H1 (cell line): ENCODE results near the gene SCYL1. TPM values are rescaled to one million over a fixed set of nuclear protein-coding genes. Genes with fewer than 3 reads are reported as not detected.

Experiments used
- CTCF ChIA-PET: fragments of 300-600 bp; sonication (Branson Sonifier 250); formaldehyde crosslinking; loops from one replicate; lab custom pipeline; 2021; ENCODE audit not compliant: partially characterized antibody; lab: Charles Lee
- POLR2A ChIA-PET: fragments of 300-600 bp; sonication (Branson Sonifier 250); formaldehyde crosslinking; loops from one replicate; lab custom pipeline; 2021; ENCODE audit warnings: inconsistent platforms; ENCODE audit not compliant: partially characterized antibody; lab: Charles Lee
- DNase-seq, 2 experiments: peaks; one replicate each; pipeline versions ENCODE4 v3.0.0 to v3.0.0-alpha.2; 2010 to 2022; ENCODE audit warnings: low spot score in 2 of 2, low read depth in 1 of 2, mixed read lengths in 1 of 2
- FAIRE-seq: peaks from 2 replicates; lab custom pipeline; 2011; peaks lifted over from hg19 to GRCh38; lab: Jason Lieb, UNC
- H2AFZ ChIP-seq: 2 replicates; pipeline ENCODE4 v1.8.1; 2012; ENCODE audit warnings: low read length, inconsistent platforms
- H2AK5ac ChIP-seq: 2 replicates; pipeline ENCODE4 v1.6.1; 2013; ENCODE audit warnings: low read depth, low read length
- H2BK120ac ChIP-seq: replicated peaks from 2 replicates; pipeline ENCODE3; 2013; ENCODE audit warnings: low read depth, low read length, inconsistent platforms
- H2BK12ac ChIP-seq: 2 replicates; pipeline ENCODE4 v1.6.1; 2013; ENCODE audit warnings: low read depth, low read length
- H2BK15ac ChIP-seq: 2 replicates; pipeline ENCODE4 v1.6.1; 2013; ENCODE audit warnings: low read length
- H2BK20ac ChIP-seq: 2 replicates; pipeline ENCODE4 v1.6.1; 2013; ENCODE audit warnings: low read length
- H2BK5ac ChIP-seq: 2 replicates; pipeline ENCODE4 v1.6.1; 2013; ENCODE audit warnings: low read depth, low read length
- H3K14ac ChIP-seq: 2 replicates; pipeline ENCODE4 v1.6.1; 2013; ENCODE audit warnings: inconsistent platforms; ENCODE audit not compliant: insufficient read length
- H3K18ac ChIP-seq: 2 replicates; pipeline ENCODE4 v1.6.1; 2013; ENCODE audit warnings: low read length; ENCODE audit errors: extremely low read depth
- H3K23ac ChIP-seq: 2 replicates; pipeline ENCODE4 v1.6.1; 2013; ENCODE audit warnings: inconsistent platforms; ENCODE audit not compliant: insufficient read length
- H3K23me2 ChIP-seq: 2 replicates; pipeline ENCODE4 v1.6.1; 2013; ENCODE audit warnings: low read depth, low read length
- H3K27ac ChIP-seq: 2 replicates; pipeline ENCODE4 v1.6.1; 2011; ENCODE audit warnings: low read depth, low read length, inconsistent platforms
- H3K27me3 ChIP-seq, 4 experiments: replicated peaks in 1 of 4; 1 replicate in 1 of 4; 2 replicates in 3 of 4; pipeline versions ENCODE4 v1.6.1 to v1.8.1; 2011 to 2013; ENCODE audit warnings: low read length in 3 of 4, mild to moderate bottlenecking in 3 of 4, inconsistent platforms in 2 of 4, mixed read lengths in 2 of 4, moderate library complexity in 1 of 4; ENCODE audit not compliant: control insufficient read depth in 3 of 4, insufficient read depth in 3 of 4; ENCODE audit errors: extremely low read depth in 1 of 4
- H3K36me3 ChIP-seq, 4 experiments: 2 replicates each; pipeline versions ENCODE4 v1.6.1 to v1.8.1; 2011 to 2013; ENCODE audit warnings: mild to moderate bottlenecking in 4 of 4, low read length in 3 of 4, moderate library complexity in 2 of 4, control low read depth in 1 of 4, inconsistent platforms in 1 of 4; ENCODE audit not compliant: insufficient read depth in 4 of 4, control insufficient read depth in 2 of 4
- H3K4ac ChIP-seq: replicated peaks from 2 replicates; pipeline ENCODE3; 2013; ENCODE audit warnings: low read length, low read depth, mixed read lengths, inconsistent platforms; ENCODE audit not compliant: insufficient read length
- H3K4me1 ChIP-seq, 4 experiments: replicated peaks in 1 of 4; 1 replicate in 1 of 4; 2 replicates in 3 of 4; pipeline versions ENCODE4 v1.6.1 to v1.8.1; 2011 to 2013; ENCODE audit warnings: low read length in 3 of 4, inconsistent platforms in 2 of 4, mixed read lengths in 1 of 4; ENCODE audit not compliant: insufficient read depth in 4 of 4, control insufficient read depth in 3 of 4
- H3K4me2 ChIP-seq, 2 experiments: 2 replicates each; pipeline versions ENCODE4 v1.6.1 to v1.8.1; 2011 to 2013; ENCODE audit warnings: low read depth in 2 of 2, low read length in 2 of 2, control low read depth in 1 of 2, inconsistent platforms in 1 of 2, mild to moderate bottlenecking in 1 of 2; ENCODE audit not compliant: insufficient read depth in 1 of 2
- H3K4me3 ChIP-seq, 4 experiments: fragments of 200-600, 300-600 bp in 1 of 4; sonication (generic), shearing (Covaris generic), sonication (Bioruptor Twin) in 1 of 4; 2 replicates each; pipeline versions ENCODE4 v1.5.1 to v1.8.1; 2011 to 2016; ENCODE audit warnings: low read length in 4 of 4, low read depth in 3 of 4, control low read depth in 2 of 4, inconsistent platforms in 2 of 4, mild to moderate bottlenecking in 2 of 4, mixed read lengths in 1 of 4, moderate library complexity in 1 of 4; ENCODE audit not compliant: insufficient read depth in 2 of 4; ENCODE audit errors: extremely low read depth in 1 of 4
- H3K56ac ChIP-seq: replicated peaks from 2 replicates; pipeline ENCODE3; 2013; ENCODE audit warnings: low read depth, mild to moderate bottlenecking, mixed read lengths, low read length, inconsistent platforms; ENCODE audit not compliant: insufficient read length
- H3K79me1 ChIP-seq: 2 replicates; pipeline ENCODE4 v1.6.1; 2013; ENCODE audit warnings: low read depth, low read length, control low read depth
- H3K79me2 ChIP-seq, 2 experiments: 2 replicates each; pipeline versions ENCODE4 v1.6.1 to v1.8.1; 2012 to 2013; ENCODE audit warnings: low read length in 2 of 2, mild to moderate bottlenecking in 2 of 2, inconsistent platforms in 1 of 2; ENCODE audit not compliant: insufficient read depth in 2 of 2, control insufficient read depth in 1 of 2
- H3K9ac ChIP-seq, 4 experiments: replicated peaks in 1 of 4; 1 replicate in 1 of 4; 2 replicates in 3 of 4; pipeline versions ENCODE4 v1.6.1 to v1.8.1; 2011 to 2013; ENCODE audit warnings: low read depth in 3 of 4, low read length in 3 of 4, control low read depth in 2 of 4, mild to moderate bottlenecking in 2 of 4, moderate library complexity in 2 of 4, inconsistent platforms in 1 of 4; ENCODE audit errors: extremely low read depth in 1 of 4
- H3K9me3 ChIP-seq, 2 experiments: 2 replicates each; pipeline versions ENCODE4 v1.6.1 to v1.8.1; 2012 to 2013; ENCODE audit warnings: mild to moderate bottlenecking in 2 of 2, moderate library complexity in 2 of 2, control low read depth in 1 of 2, inconsistent platforms in 1 of 2, low read depth in 1 of 2, low read length in 1 of 2, mixed read lengths in 1 of 2; ENCODE audit not compliant: insufficient read depth in 2 of 2
- H4K20me1 ChIP-seq, 2 experiments: replicated peaks in 1 of 2; 2 replicates each; pipeline versions ENCODE3 to v1.8.1; 2011 to 2013; ENCODE audit warnings: inconsistent platforms in 2 of 2, low read length in 2 of 2, mild to moderate bottlenecking in 1 of 2; ENCODE audit not compliant: insufficient read depth in 2 of 2, control insufficient read depth in 1 of 2
- H4K5ac ChIP-seq: 2 replicates; pipeline ENCODE4 v1.6.1; 2013; ENCODE audit warnings: low read length, low read depth, mixed read lengths, inconsistent platforms; ENCODE audit not compliant: insufficient read length
- H4K8ac ChIP-seq: 2 replicates; pipeline ENCODE4 v1.8.0; 2013; ENCODE audit warnings: mild to moderate bottlenecking, moderate library complexity, low read length, inconsistent platforms; ENCODE audit not compliant: insufficient read depth; ENCODE audit errors: extremely low read depth
- H4K91ac ChIP-seq: replicated peaks from 2 replicates; pipeline ENCODE3; 2013; ENCODE audit warnings: low read length, mixed read lengths, inconsistent platforms; ENCODE audit not compliant: insufficient read length
- HDAC2 ChIP-seq, 2 experiments: fragments of 300-600 bp in 1 of 2; sonication (generic) in 1 of 2; IDR thresholded peaks; 2 replicates each; pipeline ENCODE4 v1.6.1; 2011 to 2012; ENCODE audit warnings: low read depth in 2 of 2, low read length in 2 of 2, mild to moderate bottlenecking in 2 of 2, moderate library complexity in 2 of 2, borderline replicate concordance in 1 of 2, inconsistent platforms in 1 of 2
- KDM4A ChIP-seq: IDR thresholded peaks from one replicate; pipeline ENCODE4 v1.7.1; 2012; ENCODE audit warnings: low read depth, mild to moderate bottlenecking, moderate library complexity, low read length, inconsistent platforms; ENCODE audit not compliant: severe bottlenecking
- SAP30 ChIP-seq: fragments of 300-600 bp; sonication (generic); IDR thresholded peaks from 2 replicates; pipeline ENCODE4 v1.7.1; 2012; ENCODE audit warnings: low read length, moderate library complexity, mild to moderate bottlenecking, inconsistent platforms; ENCODE audit not compliant: insufficient read depth, insufficient replicate concordance
- WGBS, 2 experiments: shearing (Covaris generic) in 1 of 2; methylation state at CpG; one replicate each; pipeline versions ENCODE4 v1.1.6 to v1.1.7; 2013 to 2015; ENCODE audit warnings: low lambda C conversion rate in 2 of 2, mixed read lengths in 2 of 2, inconsistent platforms in 1 of 2, low coverage in 1 of 2, missing lambda C conversion rate in 1 of 2; ENCODE audit not compliant: insufficient replicate concordance in 2 of 2, insufficient coverage in 1 of 2, insufficient read length in 1 of 2; ENCODE audit errors: extremely low coverage in 1 of 2, missing lambda C conversion rate in 1 of 2; 5-methylcytosine and 5-hydroxymethylcytosine counted together
- polyA plus RNA-seq, 7 experiments: library from polyadenylated mRNA; depleted of rRNA in 3 of 7; stranded (reverse) in 5 of 7; unstranded in 2 of 7; fragments of >200 nt in 5 of 7; fragments of 200-250 nt in 2 of 7; gene quantifications; 1 replicate in 5 of 7; 2 replicates in 1 of 7; 4 replicates in 1 of 7; pipeline versions ENCODE4 v1.2.1 to v1.2.3, GENCODE V29; 2011 to 2013; ENCODE audit warnings: missing spikeins in 2 of 7, mixed read lengths in 2 of 7
- total RNA-seq: library from RNA; stranded (reverse); fragmentation: NEBNext Ultra II Directional; extraction: Animal tissue kit (Norgen Biotek cat#: 25700); gene quantifications from 2 replicates; pipeline ENCODE4 v1.2.1, GENCODE V29; 2021

The SCYL1 gene
- total and polyA plus RNA-seq, 2 of the 8 experiments (the other 6 are each of a cell fraction or from before 2014, with no cell fraction given): 59.8 to 77.7 TPM

GRCh38 chr11:65476632-65477148 is 48.2 kb upstream of the SCYL1 start:
- no peak overlapping the region for H3K23ac ChIP-seq
- 0 out of 4 replicates have a peak, but pooled peaks cover 0 to 7% of the 10 kb centered on the region in 2 experiments for H3K79me2 ChIP-seq
- peak overlapping the region; percentile 98 for H2AK5ac ChIP-seq
- WGBS, 2 experiments: 68% methylated on average over 10 of the region's 10 CpGs; no CpG with 5 or more reads in 1 of the 2 experiments
- no peaks in the 10 kb centered on the region for H3K36me3 ChIP-seq
- no peaks in the 10 kb centered on the region for H4K20me1 ChIP-seq
- 0 out of 2 replicates have a peak overlapping the region, but pooled peaks have one; percentile 56 for H2BK20ac ChIP-seq
- ChIA-PET POLR2A (interaction anchor here (0.8 to 26.0 kb wide), 12 partner anchors 10 to 117 kb away, joined by 3 to 1447 read pairs (median 6); partner anchors contain the start of genes MALAT1, NEAT1 and SCYL1), CTCF (interaction anchor here (2.0 to 26.0 kb wide), 4 partner anchors 16 to 97 kb away, joined by 5 to 809 read pairs (median 230); partner anchors contain the start of genes MALAT1 and NEAT1)
- H2BK120ac ChIP-seq: no peak overlapping the region
- peak overlapping the region; percentile 95 for H2BK5ac ChIP-seq
- peak overlapping the region; percentile 60; the same call in 1 of the 2 replicates for H2BK12ac ChIP-seq
- no peaks in the 10 kb centered on the region for H3K9me3 ChIP-seq
- peak overlapping the region; percentile 90; the same call in 1 of the 2 replicates for H3K27ac ChIP-seq
- H3K23me2 ChIP-seq: peaks cover 9% of the 10 kb centered on the region
- peak overlapping the region; percentile 70 for H3K4ac ChIP-seq
- TF ChIP-seq HDAC2 (IDR thresholded peaks at IDR 0.05; ENCODE audit: borderline replicate concordance in 1 of 2, low read depth in 2 of 2, low read length in 2 of 2) (no peak), SAP30 (no peak), KDM4A (no peak)
- H3K4me3 ChIP-seq: peak overlapping the region; percentile 60 to 86 (median 74)
- no peak overlapping the region for H3K14ac ChIP-seq
- H3K56ac ChIP-seq: peak overlapping the region; percentile 88
- H4K8ac ChIP-seq: peak overlapping the region; percentile 97; the same call in 1 of the 2 replicates
- H4K5ac ChIP-seq: peak overlapping the region; percentile 78
- H3K4me2 ChIP-seq: peak overlapping the region; percentile 84 to 88
- FAIRE-seq: no peak
- H3K4me1 ChIP-seq: peaks cover 0 to 20% (median 16%) of the 10 kb centered on the region in 4 experiments; a peak in 5 of 7 replicates
- peak overlapping the region; percentile 77 to 91 (median 82) for H3K9ac ChIP-seq
- peaks cover 3% of the 10 kb centered on the region; the same call in 1 of the 2 replicates for H3K79me1 ChIP-seq
- H3K27me3 ChIP-seq: no peaks in the 10 kb centered on the region
- DNase-seq: no peak
- H4K91ac ChIP-seq: peak overlapping the region; percentile 45
- H2BK15ac ChIP-seq: no peak overlapping the region
- H2AFZ ChIP-seq: no peak overlapping the region
- H3K18ac ChIP-seq: no peak overlapping the region
